Activated B cell treated with CpG ODN at 0.5 μM for 24 hours (primary cell): ENCODE measurements around the gene NAA40. TPM values are rescaled to one million over a fixed set of nuclear protein-coding genes. Genes with fewer than 3 reads are reported as not detected.
A peak's percentile ranks its signal among the peaks of the same experiment; 100 is the strongest.

Source experiments
- ATAC-seq: fragments of 200-7000 bp; cut with Tn5 transposase; one replicate; pipeline ENCODE4 v1.10.0; 2021; ENCODE audit warnings: low read depth, mild to moderate bottlenecking, moderate library complexity
- CTCF ChIA-PET: fragments of 350-600 bp; sonication (Branson Sonifier 250); formaldehyde crosslinking; loops from one replicate; lab custom pipeline; 2021; ENCODE audit warnings: antibody characterized with exemption; lab: Charles Lee
- POLR2A ChIA-PET: fragments of 350-600 bp; sonication (Branson Sonifier 250); formaldehyde crosslinking; loops from one replicate; lab custom pipeline; 2021; ENCODE audit warnings: antibody characterized with exemption; lab: Charles Lee
- DNase-seq: peaks from one replicate; pipeline ENCODE4 v3.0.0; 2022
- H3K27ac Mint-ChIP-seq: one replicate; pipeline ENCODE4 v1.8.0; 2020; ENCODE audit warnings: mixed read lengths
- H3K27me3 Mint-ChIP-seq: one replicate; pipeline ENCODE4 v1.8.0; 2021; ENCODE audit warnings: mixed read lengths
- H3K36me3 Mint-ChIP-seq: one replicate; pipeline ENCODE4 v1.8.0; 2021; ENCODE audit warnings: low read depth, mixed read lengths
- H3K4me1 Mint-ChIP-seq: one replicate; pipeline ENCODE4 v1.8.0; 2021; ENCODE audit warnings: mixed read lengths
- H3K4me3 Mint-ChIP-seq: one replicate; pipeline ENCODE4 v1.8.0; 2020; ENCODE audit warnings: mild to moderate bottlenecking, mixed read lengths
- H3K9me3 Mint-ChIP-seq: one replicate; pipeline ENCODE4 v1.8.0; 2020; ENCODE audit warnings: mixed read lengths
- intact Hi-C: fragments of 100-400 bp; cut with micrococcal nuclease; formaldehyde crosslinking; loops from one replicate; pipeline ENCODE4 v1.15.1; 2024
- total RNA-seq: library from RNA; stranded (reverse); gene quantifications from 2 replicates; pipeline ENCODE4 v1.2.3, GENCODE V29; 2022
- TF ChIP-seq, protein P1 (sequence below): fragments of 200-600 bp; IDR thresholded peaks from one replicate; pipeline ENCODE4 v1.8.0; 2022; ENCODE audit warnings: antibody characterized with exemption, mild to moderate bottlenecking

The NAA40 gene
- total RNA-seq, 1 donor from 2014 or later, result 28.6 TPM

DNA sequence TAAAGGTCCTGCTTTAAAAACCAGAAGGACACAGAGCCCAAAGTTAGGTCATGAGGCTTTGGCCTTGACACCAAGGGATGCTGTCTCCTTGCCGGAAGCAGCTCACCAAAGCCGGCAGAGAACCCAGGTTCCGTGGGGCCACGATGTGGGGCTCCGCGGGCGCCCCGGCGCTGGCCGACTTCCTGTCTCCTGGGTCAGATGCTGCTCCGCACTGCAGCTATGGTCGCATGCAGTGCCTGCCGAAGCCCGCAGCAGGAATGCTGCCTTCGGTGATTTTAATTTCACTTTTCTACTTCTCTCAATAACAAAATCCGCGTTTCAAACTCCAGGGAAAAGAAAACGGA lies 47.0 kb downstream of the NAA40 start:
- Mint-ChIP-seq H3K4me1 (peaks cover 43% of the 10 kb centered on the region), H3K9me3 (no peaks in the 10 kb centered on the region), H3K27ac (peak overlapping the region; percentile 98), H3K36me3 (peaks cover 29% of the 10 kb centered on the region), H3K27me3 (no peaks in the 10 kb centered on the region), H3K4me3 (peak overlapping the region; percentile 95)
- peak; percentile 71 for ATAC-seq
- CTCF ChIA-PET, result interaction anchor here (0.6 to 1.1 kb wide), 3 partner anchors 15 to 1288 kb away, joined by 3 to 6 read pairs (median 3); no protein-coding TSS in a partner anchor
- intact Hi-C loops, result loop anchor here (1.0 to 5.0 kb wide), 4 partner anchors 11 to 257 kb away; partner anchors contain the start of genes COX8A and FKBP2
- TF ChIP-seq, protein P1, sequence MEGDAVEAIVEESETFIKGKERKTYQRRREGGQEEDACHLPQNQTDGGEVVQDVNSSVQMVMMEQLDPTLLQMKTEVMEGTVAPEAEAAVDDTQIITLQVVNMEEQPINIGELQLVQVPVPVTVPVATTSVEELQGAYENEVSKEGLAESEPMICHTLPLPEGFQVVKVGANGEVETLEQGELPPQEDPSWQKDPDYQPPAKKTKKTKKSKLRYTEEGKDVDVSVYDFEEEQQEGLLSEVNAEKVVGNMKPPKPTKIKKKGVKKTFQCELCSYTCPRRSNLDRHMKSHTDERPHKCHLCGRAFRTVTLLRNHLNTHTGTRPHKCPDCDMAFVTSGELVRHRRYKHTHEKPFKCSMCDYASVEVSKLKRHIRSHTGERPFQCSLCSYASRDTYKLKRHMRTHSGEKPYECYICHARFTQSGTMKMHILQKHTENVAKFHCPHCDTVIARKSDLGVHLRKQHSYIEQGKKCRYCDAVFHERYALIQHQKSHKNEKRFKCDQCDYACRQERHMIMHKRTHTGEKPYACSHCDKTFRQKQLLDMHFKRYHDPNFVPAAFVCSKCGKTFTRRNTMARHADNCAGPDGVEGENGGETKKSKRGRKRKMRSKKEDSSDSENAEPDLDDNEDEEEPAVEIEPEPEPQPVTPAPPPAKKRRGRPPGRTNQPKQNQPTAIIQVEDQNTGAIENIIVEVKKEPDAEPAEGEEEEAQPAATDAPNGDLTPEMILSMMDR, result no peak
- POLR2A ChIA-PET, result interaction anchor here (0.6 to 3.1 kb wide), 7 partner anchors 8 to 1348 kb away, joined by 3 to 17 read pairs (median 4); partner anchors contain the start of gene COX8A
- DNase-seq, result peak; percentile 56

DNA sequence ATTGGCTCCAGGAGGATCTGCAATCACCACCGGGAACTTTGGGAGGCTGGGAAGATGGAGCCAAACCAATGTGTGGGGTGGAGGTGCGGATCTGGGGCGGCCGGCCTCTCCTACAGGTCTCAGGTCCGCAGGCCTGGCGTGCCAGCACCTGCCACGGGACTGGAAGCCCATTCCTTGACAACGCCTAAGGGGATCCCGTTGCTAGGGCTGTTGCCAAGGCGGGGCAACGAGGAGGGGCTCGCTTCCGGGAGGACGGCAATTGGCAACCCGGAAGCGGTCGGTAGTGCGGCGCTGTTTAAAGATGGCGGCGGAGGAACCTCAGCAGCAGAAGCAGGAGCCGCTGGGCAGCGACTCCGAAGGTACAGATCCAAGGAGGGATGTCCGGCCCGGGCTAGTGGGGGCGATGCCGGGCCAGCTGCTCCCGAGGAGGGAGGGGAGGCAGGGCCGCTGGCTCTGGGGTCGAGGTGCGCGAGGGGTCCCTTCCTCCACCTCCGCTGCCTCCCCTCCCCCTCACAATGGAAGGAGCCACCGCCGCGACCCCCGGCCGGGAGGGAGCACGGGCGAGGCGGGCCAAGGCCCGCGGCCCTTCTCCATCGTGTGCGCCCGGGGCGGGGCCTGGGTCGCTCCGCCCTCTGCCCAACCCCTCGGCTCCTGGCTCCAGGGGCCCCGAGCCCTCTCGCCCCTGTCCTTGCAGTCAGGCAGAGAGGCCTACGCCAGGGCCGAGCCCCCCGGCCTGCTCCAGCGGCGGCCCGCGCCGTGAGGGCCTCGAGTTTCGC lies 47.5 kb downstream of the NAA40 start, which contains the start of gene OTUB1:
TSS of gene OTUB1 (plus strand) at position 283 of the 776 bp plus-strand sequence. CDS start at position 302, 19 bp downstream.
- ATAC-seq, result peak; percentile 86
- intact Hi-C loops, result loop anchor here (1.0 to 5.0 kb wide), 4 partner anchors 12 to 256 kb away; partner anchors contain the start of genes COX8A and FKBP2

DNA sequence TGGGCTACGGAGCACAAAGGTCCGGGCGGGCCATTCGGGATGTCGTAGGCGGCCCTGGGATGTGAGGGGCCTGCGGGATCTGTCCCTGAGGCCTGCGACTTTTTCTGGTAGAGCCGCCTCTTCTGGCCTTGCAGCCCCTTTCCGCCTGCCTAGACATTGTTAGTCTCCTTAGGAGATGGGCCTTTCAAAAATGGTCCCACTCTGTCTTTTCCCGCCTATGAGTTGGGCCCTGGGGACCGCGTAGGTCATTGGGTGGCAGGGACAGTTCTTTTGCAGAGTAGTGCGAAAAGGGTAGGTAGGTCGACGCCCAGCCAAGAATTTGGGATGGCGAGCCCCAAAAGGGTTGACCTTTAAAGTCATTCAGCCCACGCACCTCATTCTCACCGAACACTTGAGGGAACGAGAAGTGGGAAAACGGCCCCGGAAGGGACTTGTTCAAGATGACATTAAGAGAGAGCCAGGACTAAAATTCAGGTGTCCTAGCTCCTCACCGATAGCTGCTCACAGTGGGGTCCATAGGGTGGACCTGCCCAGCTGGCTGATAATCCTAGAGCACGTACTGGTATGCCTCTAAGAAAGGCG lies 48.2 kb downstream of the NAA40 start:
- no peak for DNase-seq
- Mint-ChIP-seq H3K9me3 (no peaks in the 10 kb centered on the region), H3K4me1 (peaks cover 42% of the 10 kb centered on the region), H3K4me3 (peak overlapping the region; percentile 75), H3K27ac (no peak overlapping the region), H3K36me3 (peaks cover 41% of the 10 kb centered on the region), H3K27me3 (no peaks in the 10 kb centered on the region)
- ATAC-seq, result no peak
- intact Hi-C loops, result loop anchor here (1.0 to 5.0 kb wide), 4 partner anchors 13 to 255 kb away; partner anchors contain the start of genes COX8A and FKBP2
- ChIA-PET POLR2A (interaction anchor here (3.1 kb wide), 1 partner anchor 12 kb away, joined by 17 read pairs; the partner anchor contains the start of gene COX8A), CTCF (no interaction called here)
- TF ChIP-seq, protein P1, result no peak

More for the DNA sequence above, 47.5 kb downstream of the NAA40 start, which contains the start of gene OTUB1:
- Mint-ChIP-seq H3K27me3 (no peaks in the 10 kb centered on the region), H3K9me3 (no peaks in the 10 kb centered on the region), H3K27ac (peak within 1 kb of the TSS; percentile 98), H3K4me1 (peaks cover 43% of the 10 kb centered on the region), H3K36me3 (peaks cover 34% of the 10 kb centered on the region), H3K4me3 (peak within 1 kb of the TSS; percentile 95)
- peak; percentile 80 for DNase-seq
- ChIA-PET CTCF (interaction anchor here (0.6 to 1.1 kb wide), 2 partner anchors 14 to 149 kb away, joined by 3 to 6 read pairs; no protein-coding TSS in a partner anchor), POLR2A (interaction anchor here (0.6 to 3.1 kb wide), 7 partner anchors 9 to 1347 kb away, joined by 3 to 17 read pairs (median 4); partner anchors contain the start of gene COX8A)
- TF ChIP-seq, protein P1, result no peak

DNA sequence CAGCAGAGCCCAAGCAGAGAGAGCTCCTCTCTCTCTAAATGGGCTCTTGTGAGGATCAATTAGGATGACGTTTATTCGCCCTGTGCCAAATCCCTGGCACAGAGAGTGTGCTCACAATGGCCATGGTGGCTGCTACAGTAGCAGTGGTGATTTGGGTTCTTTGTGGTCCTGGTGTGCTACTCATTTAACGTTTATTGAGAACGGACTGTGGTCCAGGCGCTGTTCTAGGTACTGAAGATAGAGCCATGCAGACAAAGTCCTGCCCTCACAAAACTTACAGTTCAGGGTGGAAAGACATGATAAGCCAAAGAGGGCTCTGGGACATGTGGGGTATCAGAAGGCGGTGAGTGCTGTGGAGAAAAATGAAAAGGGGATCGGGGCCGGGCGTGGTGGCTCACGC lies 52.8 kb downstream of the NAA40 start:
- TF ChIP-seq, protein P1, result no peak
- DNase-seq (no peak), ATAC-seq (no peak)
- Mint-ChIP-seq H3K36me3 (peaks cover 73% of the 10 kb centered on the region), H3K4me3 (no peak overlapping the region), H3K4me1 (peaks cover 21% of the 10 kb centered on the region), H3K27me3 (no peaks in the 10 kb centered on the region), H3K27ac (no peak overlapping the region), H3K9me3 (no peaks in the 10 kb centered on the region)
- ChIA-PET CTCF (no interaction called here), POLR2A (no interaction called here)
- intact Hi-C loops, result no loop called here
